Measurements from ENCODE around the gene PPM1F.
"Not testable (repeated sequence)": the region's sequence is repeated elsewhere in the genome, so short reads cannot be mapped to it uniquely, and the experiment has no call there.

PPM1F gene

GRCh38 chr22:21919526-21920307 lies 32.9 kb downstream of the PPM1F start:
- in situ Hi-C loops (cut with MboI; ENCODE audit: low sequenced_read_pairs, unreplicated experiment) = no loop called here
- no peak for DNase-seq (ENCODE audit: low spot score)
- TF ChIP-seq, protein P1, sequence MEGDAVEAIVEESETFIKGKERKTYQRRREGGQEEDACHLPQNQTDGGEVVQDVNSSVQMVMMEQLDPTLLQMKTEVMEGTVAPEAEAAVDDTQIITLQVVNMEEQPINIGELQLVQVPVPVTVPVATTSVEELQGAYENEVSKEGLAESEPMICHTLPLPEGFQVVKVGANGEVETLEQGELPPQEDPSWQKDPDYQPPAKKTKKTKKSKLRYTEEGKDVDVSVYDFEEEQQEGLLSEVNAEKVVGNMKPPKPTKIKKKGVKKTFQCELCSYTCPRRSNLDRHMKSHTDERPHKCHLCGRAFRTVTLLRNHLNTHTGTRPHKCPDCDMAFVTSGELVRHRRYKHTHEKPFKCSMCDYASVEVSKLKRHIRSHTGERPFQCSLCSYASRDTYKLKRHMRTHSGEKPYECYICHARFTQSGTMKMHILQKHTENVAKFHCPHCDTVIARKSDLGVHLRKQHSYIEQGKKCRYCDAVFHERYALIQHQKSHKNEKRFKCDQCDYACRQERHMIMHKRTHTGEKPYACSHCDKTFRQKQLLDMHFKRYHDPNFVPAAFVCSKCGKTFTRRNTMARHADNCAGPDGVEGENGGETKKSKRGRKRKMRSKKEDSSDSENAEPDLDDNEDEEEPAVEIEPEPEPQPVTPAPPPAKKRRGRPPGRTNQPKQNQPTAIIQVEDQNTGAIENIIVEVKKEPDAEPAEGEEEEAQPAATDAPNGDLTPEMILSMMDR (IDR thresholded peaks at IDR 0.05; ENCODE audit: borderline replicate concordance, control extremely low read depth, extremely low read depth, insufficient read depth, missing control alignments) = no peak

DNA sequence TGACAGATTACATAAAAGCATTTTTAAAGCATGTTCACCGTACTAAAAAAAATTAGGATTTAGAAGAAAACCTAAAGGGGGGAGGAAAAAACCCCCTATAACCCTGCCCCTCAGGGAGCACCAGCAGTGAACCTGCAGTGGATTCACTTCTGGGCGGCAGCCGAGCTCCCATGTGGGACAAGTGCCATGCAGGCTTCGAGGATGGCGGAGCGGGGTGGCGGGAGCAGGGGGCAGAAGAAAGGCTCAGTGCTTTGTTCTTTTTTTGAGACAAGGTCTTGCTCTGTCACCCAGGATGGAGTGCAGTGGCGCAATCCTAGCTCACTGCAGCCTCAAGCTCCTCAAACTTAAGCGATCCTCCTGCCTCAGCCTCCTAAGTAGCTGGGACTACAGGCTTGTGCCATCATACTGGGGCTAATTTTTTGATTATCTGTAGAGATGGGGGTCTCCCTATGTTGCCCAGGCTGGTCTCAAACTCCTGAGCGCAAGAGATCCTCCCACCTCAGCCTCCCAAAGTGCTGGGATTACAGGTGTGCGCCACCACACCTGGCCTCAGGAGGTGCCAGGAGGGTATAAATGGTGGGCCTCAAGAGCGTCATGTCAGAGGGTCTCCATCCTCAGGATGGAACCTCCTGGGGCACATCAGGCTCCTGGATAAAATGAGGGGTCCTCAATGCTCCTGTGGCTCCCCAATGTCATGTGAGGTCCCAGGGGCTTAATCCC lies 34.0 kb downstream of the PPM1F start:
- no peak for DNase-seq (ENCODE audit: low spot score)
- in situ Hi-C loops (cut with MboI; ENCODE audit: low sequenced_read_pairs, unreplicated experiment) = no loop called here
- TF ChIP-seq, protein P1 (IDR thresholded peaks at IDR 0.05; ENCODE audit: borderline replicate concordance, control extremely low read depth, extremely low read depth, insufficient read depth, missing control alignments) = no peak

GRCh38 chr22:21917959-21918261 lies 34.7 kb downstream of the PPM1F start:
- in situ Hi-C loops (cut with MboI; ENCODE audit: low sequenced_read_pairs, unreplicated experiment) = no loop called here
- TF ChIP-seq, protein P1 (IDR thresholded peaks at IDR 0.05; ENCODE audit: borderline replicate concordance, control extremely low read depth, extremely low read depth, insufficient read depth, missing control alignments) = no peak
- DNase-seq (ENCODE audit: low spot score) = no peak

DNA sequence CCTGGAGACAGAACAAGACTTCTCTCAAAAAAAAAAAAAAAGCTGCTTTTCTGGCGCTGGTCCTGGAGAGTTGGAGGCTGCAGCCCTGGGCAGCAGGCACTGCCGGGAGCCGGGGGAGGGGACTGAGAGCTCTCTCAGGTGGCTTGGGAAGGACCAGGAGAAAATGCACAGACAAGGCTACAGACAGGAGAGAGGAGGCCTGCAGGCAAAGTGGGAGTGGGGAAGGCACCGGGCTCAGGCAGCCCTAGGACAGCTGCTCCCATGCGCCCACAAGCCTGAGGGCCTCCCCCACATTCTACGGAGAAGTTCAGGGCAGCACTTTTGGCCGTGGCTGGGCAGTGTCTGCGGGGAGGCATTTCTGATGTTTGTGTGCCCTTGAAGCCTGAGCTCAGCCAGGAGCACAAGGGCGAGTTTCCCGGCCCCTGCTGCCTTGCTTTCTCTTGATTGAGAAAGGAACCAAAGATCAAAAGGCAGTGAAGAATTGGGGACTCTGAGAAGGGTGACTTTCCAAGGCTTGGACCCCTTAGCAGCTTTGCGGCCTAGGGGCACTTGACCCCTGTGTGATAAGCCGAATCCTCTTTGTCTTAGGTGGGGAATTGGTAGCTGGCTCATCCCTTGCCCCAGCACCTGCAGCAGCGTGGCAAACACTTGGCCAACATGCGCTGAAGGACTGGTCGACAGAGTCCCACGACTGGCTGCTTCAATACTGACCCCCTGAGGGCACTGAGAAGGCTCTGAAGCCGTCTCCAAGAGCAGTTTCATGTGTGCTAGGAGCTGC lies 35.3 kb downstream of the PPM1F start:
- no peak for DNase-seq (ENCODE audit: low spot score)
- TF ChIP-seq, protein P1 (IDR thresholded peaks at IDR 0.05; ENCODE audit: borderline replicate concordance, control extremely low read depth, extremely low read depth, insufficient read depth, missing control alignments) = no peak
- in situ Hi-C loops (cut with MboI; ENCODE audit: low sequenced_read_pairs, unreplicated experiment) = no loop called here

GRCh38 chr22:21916309-21916918 lies 36.2 kb downstream of the PPM1F start:
- no peak for DNase-seq (ENCODE audit: low spot score)
- in situ Hi-C loops (cut with MboI; ENCODE audit: low sequenced_read_pairs, unreplicated experiment) = no loop called here
- TF ChIP-seq, protein P1 (IDR thresholded peaks at IDR 0.05; ENCODE audit: borderline replicate concordance, control extremely low read depth, extremely low read depth, insufficient read depth, missing control alignments) = no peak

DNA sequence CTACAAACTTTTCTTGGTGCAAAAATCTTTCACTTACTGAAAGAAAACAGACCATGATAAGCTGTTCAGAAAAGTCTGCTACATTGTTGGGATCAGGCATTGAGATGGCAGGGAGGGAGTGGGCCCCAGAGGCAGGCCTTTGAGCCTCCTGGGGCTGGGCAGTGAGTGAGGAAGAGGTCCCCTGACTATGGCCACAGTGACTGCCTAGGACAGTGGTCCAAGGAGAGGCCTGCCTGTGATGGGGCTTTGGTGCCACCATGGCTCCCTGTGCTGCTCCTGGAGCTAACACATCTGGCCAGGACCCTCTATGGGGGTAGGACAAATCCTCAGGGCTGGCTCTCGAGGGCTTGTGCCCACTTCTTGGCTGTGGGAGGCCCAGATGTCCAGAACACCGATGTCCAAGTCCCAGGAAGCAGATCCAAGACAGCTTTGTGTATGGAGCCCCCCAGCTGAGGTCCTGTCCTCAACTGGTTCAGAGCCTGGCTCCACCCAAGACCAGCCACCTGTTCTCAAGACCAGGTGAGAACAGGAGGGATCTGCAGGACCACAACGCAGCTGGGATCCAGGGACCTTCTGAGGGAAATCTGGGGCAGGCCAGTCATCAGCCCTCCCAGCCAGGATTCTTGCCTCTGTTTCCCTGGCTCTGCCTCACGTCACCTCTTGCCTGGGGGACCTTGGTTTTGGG lies 36.9 kb downstream of the PPM1F start:
- in situ Hi-C loops (cut with MboI; ENCODE audit: low sequenced_read_pairs, unreplicated experiment) = no loop called here
- DNase-seq (ENCODE audit: low spot score) = peak; percentile 22
- TF ChIP-seq, protein P1 (IDR thresholded peaks at IDR 0.05; ENCODE audit: borderline replicate concordance, control extremely low read depth, extremely low read depth, insufficient read depth, missing control alignments) = no peak

DNA sequence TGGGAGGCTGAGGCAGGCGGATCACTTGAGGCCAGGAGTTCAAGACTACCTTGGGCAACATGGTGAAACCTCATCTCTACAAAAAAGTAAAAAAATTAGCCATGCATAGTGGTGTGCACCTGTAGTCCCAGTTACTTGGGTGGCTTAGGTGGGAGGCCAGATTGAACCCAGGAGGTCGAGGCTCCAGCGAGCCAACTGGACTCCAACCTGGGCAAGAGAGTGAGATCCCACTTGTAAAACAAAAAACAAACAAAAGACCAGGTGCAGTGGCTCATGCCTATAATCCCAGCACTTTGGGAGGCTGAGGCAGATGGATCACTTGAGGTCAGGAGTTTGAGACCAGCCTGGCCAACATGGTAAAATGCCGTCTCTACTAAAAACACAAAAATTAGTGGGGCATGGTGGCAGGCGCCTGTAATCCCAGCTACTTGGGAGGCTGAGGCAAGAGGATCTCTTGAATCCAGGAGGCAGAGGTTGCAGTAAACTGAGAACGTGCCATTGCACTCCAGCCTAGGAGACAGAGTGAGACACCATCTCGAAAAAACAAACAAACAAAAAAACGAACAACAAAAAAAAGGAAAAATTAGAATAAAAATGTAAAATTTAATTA lies 38.5 kb downstream of the PPM1F start:
- in situ Hi-C loops (cut with MboI; ENCODE audit: low sequenced_read_pairs, unreplicated experiment); DNase-seq (ENCODE audit: low spot score): not testable (repeated sequence)

- in situ Hi-C loops (cut with MboI; ENCODE audit: low sequenced_read_pairs, unreplicated experiment); DNase-seq (ENCODE audit: low spot score): not testable (repeated sequence)
Observed at GRCh38 chr22:21910367-21910766, 42.3 kb downstream of the PPM1F start.
